ENCODE results near the gene KIF7.

Gene KIF7

DNA sequence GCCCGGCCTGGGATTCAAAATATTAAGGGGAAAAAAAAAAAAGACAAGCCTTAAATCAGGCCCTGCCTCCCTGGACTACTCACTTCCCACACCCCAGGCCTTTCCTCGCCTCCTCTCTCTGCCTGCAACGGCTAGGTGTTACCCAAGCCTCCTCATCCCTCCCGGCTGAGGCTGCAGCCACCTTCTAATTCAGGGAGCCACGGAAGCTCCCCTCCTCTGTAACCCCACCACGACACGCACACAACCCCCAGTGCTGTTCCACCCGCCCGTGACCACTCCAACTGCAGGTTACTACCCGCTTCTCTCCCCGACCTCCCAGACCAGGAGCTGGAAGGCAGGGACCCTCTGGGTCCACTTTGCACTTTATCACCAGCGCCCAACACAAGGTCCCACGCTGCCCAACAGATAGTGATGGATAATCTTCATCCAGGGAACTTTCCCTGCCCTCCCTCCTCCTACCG, 936 bp downstream of the KIF7 start:
- no peak overlapping the region for H3K27ac ChIP-seq (ENCODE audit: low read depth, low read length)

DNA sequence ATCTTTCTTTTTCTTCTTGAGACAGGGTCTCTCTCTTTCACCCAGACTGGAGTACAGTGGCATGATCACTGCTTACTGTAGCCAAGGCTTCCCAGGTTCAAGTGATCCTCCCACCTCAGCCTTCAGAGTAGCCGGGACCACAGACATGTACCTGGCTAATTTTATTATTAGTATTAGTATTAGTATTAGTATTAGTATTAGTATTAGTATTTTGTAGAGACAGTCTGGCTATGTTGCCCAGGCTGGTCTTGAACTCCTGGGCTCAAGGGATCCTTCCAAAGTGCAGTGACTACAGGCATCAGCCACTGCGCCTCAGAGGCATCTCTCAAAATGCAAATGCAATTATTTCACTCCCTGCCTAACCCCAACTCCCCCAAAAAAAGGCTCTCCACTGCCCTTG, 1.7 kb downstream of the KIF7 start:
- no peaks in the 10 kb centered on the region for H3K27me3 ChIP-seq (ENCODE audit: control insufficient read depth in 1 of 2, insufficient read depth in 2 of 2, low read length in 2 of 2)

More for the DNA sequence above, 936 bp downstream of the KIF7 start:
- Histone ChIP-seq H3K27me3 (ENCODE audit: control insufficient read depth in 1 of 2, insufficient read depth in 2 of 2, low read length in 2 of 2) (no peaks in the 10 kb centered on the region), H3K4me1 (ENCODE audit: insufficient read depth, low read length) (peaks cover 5% of the 10 kb centered on the region), H3K9me3 (ENCODE audit: low read length) (no peaks in the 10 kb centered on the region), H3K36me3 (ENCODE audit: insufficient read depth, low read length) (no peaks in the 10 kb centered on the region), H3K9ac (ENCODE audit: low read length) (peak overlapping the region; percentile 41), H3K4me3 (ENCODE audit: low read depth in 1 of 2, low read length in 2 of 2) (peak overlapping the region; percentile 70 to 77)

DNA sequence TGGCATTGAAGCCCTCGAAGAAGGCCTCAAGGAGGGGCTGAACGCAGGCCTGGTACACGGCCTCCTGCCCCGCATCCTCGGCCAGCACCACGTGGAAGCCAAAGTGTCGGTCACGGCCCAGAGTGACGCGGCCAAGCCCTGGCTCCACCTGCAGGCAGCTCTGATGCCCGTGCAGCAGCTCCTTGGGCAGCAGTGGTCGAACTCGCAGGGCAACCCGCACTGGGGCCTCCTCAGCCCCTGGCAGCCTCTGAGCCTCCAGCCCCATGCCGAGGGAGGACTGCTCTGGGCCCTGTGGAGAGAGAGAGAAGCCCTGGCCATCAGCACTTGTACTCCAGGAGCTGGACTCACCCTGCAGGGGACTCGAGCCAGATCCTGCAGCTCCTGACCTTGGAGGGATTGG, 2.6 kb downstream of the KIF7 start:
- Histone ChIP-seq H3K4me1 (ENCODE audit: insufficient read depth, low read length) (peaks cover 5% of the 10 kb centered on the region), H3K9ac (ENCODE audit: low read length) (no peak overlapping the region), H3K9me3 (ENCODE audit: low read length) (no peaks in the 10 kb centered on the region), H3K4me3 (ENCODE audit: low read depth in 1 of 2, low read length in 2 of 2) (no peak overlapping the region), H3K36me3 (ENCODE audit: insufficient read depth, low read length) (no peaks in the 10 kb centered on the region), H3K27ac (ENCODE audit: low read depth, low read length) (no peak overlapping the region), H3K27me3 (ENCODE audit: control insufficient read depth in 1 of 2, insufficient read depth in 2 of 2, low read length in 2 of 2) (no peaks in the 10 kb centered on the region)

More for the DNA sequence above, 1.7 kb downstream of the KIF7 start:
- Histone ChIP-seq H3K36me3 (ENCODE audit: insufficient read depth, low read length) (no peaks in the 10 kb centered on the region), H3K9me3 (ENCODE audit: low read length) (no peaks in the 10 kb centered on the region), H3K9ac (ENCODE audit: low read length) (no peak overlapping the region), H3K27ac (ENCODE audit: low read depth, low read length) (no peak overlapping the region), H3K4me1 (ENCODE audit: insufficient read depth, low read length) (peaks cover 5% of the 10 kb centered on the region), H3K4me3 (ENCODE audit: low read depth in 1 of 2, low read length in 2 of 2) (no peak overlapping the region)

DNA sequence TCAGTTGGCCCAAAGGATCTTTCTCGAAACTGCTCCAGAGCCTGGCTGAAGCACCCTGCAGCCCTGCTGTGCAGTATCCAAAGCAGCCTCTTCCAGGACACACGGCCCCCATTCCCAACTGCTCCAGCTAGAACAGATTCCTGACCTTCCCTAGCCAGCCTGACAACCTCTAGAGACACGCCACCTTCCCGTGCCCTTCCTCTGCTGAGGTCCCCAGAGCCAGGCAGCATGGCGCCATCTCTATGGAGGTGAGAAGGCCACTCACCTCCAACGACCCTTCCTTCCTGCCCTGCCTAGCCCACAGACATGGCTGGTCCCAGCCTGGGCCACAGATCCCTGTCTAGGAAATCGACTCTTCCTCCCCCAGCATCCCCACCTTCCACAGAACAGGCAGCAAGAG, 3.1 kb downstream of the KIF7 start:
- Histone ChIP-seq H3K36me3 (ENCODE audit: insufficient read depth, low read length) (no peaks in the 10 kb centered on the region), H3K4me3 (ENCODE audit: low read depth in 1 of 2, low read length in 2 of 2) (no peak overlapping the region), H3K9me3 (ENCODE audit: low read length) (no peaks in the 10 kb centered on the region), H3K4me1 (ENCODE audit: insufficient read depth, low read length) (peaks cover 9% of the 10 kb centered on the region), H3K27me3 (ENCODE audit: control insufficient read depth in 1 of 2, insufficient read depth in 2 of 2, low read length in 2 of 2) (no peaks in the 10 kb centered on the region), H3K27ac (ENCODE audit: low read depth, low read length) (no peak overlapping the region), H3K9ac (ENCODE audit: low read length) (no peak overlapping the region)

DNA sequence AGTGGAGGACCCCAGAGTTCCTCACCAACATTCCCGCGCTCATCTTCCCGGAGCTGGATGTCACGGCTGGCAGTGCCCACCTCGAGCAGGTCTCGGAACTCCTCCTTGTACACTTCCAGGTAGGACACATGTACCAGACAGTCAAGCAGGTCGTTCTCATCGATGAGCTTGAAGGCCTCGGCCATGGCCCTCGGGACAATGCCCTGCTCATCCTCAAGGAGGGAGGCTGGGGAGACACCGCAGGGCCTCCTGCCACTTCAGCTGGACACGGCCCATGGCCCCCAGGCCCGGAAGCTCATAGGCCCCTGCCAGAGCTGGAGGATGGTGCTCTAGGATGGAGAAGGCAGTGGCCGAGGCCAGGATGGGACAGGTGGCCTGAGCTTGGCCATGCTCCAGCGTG, 5.6 kb downstream of the KIF7 start:
- Histone ChIP-seq H3K4me1 (ENCODE audit: insufficient read depth, low read length) (peaks cover 10% of the 10 kb centered on the region), H3K4me3 (ENCODE audit: low read depth in 1 of 2, low read length in 2 of 2) (no peak overlapping the region), H3K36me3 (ENCODE audit: insufficient read depth, low read length) (no peaks in the 10 kb centered on the region), H3K9me3 (ENCODE audit: low read length) (no peaks in the 10 kb centered on the region), H3K27ac (ENCODE audit: low read depth, low read length) (no peak overlapping the region), H3K27me3 (ENCODE audit: control insufficient read depth in 1 of 2, insufficient read depth in 2 of 2, low read length in 2 of 2) (no peaks in the 10 kb centered on the region), H3K9ac (ENCODE audit: low read length) (no peak overlapping the region)

DNA sequence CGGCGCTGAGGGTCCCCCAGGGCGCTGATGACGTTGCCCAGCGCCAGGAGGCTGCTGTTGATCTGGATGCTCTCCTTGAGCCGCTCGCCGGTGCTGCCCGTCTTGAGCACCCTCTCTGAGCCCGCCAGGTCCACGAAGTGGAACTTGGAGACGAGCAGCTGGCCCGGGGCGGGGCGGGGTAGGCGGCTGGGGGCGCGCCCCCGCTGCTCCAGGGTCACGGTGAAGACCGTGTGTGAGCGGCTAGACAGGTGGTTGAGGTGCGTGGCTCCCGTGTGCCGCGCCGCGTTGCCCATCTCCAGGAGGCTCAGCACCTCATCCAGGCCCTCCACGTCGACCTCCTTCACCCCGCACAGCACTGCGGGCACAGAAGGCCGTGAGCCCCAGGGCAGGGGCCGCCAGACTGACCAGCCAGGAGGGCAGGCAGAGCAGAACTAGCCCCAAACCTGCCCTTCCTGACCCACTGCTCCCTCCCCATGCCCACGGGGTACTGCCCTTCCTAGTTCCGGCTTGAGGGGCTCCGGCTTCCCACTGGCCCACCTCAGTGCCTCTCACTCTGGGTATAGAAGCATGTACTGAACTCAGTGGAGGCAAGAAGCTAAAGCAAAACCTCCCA, 6.1 kb downstream of the KIF7 start:
- H3K27me3 ChIP-seq (ENCODE audit: control insufficient read depth in 1 of 2, insufficient read depth in 2 of 2, low read length in 2 of 2), result no peaks in the 10 kb centered on the region
- no peak overlapping the region for H3K4me3 ChIP-seq (ENCODE audit: low read depth in 1 of 2, low read length in 2 of 2)
- H3K36me3 ChIP-seq (ENCODE audit: insufficient read depth, low read length), result no peaks in the 10 kb centered on the region
- no peak overlapping the region for H3K9ac ChIP-seq (ENCODE audit: low read length)
- H3K9me3 ChIP-seq (ENCODE audit: low read length), result no peaks in the 10 kb centered on the region
- H3K27ac ChIP-seq (ENCODE audit: low read depth, low read length), result no peak overlapping the region
- peaks cover 5% of the 10 kb centered on the region for H3K4me1 ChIP-seq (ENCODE audit: insufficient read depth, low read length)

DNA sequence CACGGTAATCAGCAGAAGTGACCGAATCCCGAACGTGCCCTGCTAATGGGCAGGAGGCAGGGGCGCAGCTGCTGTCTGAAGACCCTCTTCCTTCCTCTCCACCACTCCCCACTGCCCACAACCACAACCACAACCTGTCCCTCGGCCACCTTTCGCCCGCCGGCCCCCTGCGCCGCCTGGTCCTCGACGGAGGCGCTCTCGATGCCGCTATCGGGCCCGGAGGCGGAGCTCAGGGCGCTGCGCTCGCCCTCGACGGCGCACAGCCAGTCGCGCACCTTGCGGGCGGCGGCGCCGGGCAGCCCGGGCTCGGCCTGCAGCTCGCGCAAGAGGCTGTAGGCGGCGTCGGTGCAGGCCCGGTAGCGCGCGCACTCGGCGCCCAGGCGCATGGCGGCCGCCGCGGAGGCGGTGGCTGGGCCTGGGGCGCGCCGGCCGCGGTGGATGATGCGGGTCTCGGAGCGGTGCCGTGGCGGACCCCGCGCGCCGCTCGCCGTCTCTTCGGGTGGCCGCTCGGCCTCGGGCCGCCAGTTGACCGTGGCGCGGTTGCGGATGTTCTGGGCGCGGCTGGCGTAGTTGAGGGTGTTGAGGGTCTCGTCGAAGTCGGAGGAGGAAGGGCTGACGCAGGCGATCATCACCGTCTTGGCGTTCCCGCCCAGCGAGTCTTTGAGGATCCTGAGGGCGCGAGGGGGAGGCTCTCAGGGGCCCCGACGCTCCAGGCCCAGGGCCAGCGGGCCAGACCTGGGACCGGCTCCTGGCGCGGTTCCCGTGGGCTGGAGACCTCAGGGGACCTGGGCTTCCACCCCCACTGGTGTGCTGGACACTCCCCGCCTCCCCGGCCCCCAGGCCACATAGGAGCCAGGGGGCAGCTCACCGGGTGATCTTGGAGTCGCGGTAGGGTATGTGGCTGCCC, 6.9 kb downstream of the KIF7 start:
- Histone ChIP-seq H3K27me3 (ENCODE audit: control insufficient read depth in 1 of 2, insufficient read depth in 2 of 2, low read length in 2 of 2) (no peaks in the 10 kb centered on the region), H3K9ac (ENCODE audit: low read length) (no peak overlapping the region), H3K9me3 (ENCODE audit: low read length) (no peaks in the 10 kb centered on the region), H3K4me3 (ENCODE audit: low read depth in 1 of 2, low read length in 2 of 2) (no peak overlapping the region), H3K27ac (ENCODE audit: low read depth, low read length) (no peak overlapping the region), H3K4me1 (ENCODE audit: insufficient read depth, low read length) (peaks cover 5% of the 10 kb centered on the region), H3K36me3 (ENCODE audit: insufficient read depth, low read length) (no peaks in the 10 kb centered on the region)

DNA sequence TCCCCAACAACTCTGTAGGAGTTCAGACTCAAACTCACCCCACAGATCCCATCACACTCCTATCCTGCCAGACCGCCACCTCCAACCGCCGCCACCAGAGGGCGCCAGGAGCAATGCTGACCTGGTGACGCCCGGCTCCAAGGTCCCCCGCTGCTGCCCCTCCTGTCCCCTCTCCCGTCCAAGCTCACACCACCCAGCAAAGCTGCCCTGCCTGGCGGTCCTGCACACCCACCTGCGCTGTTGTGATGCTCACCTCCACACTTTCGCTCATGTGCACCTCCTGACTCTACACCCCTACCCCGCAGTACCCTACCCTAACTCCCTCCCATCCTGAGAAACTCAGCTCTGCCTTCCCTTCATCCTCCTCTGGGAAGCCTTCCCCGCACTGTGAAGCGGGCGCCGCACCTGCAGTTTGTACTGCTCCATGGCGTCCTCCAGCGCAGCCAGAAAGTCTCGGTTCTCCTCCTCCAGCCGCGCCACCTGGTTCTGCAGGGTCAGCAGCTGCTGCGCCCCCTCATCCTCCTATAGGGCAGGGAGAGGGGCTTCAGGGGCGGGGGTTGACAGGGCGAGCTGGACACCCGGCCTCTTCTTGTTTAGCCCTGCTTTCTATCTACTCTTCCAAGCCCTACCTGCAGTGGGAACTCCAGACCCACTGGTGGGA, 7.9 kb downstream of the KIF7 start:
- Histone ChIP-seq H3K27ac (ENCODE audit: low read depth, low read length) (no peak overlapping the region), H3K36me3 (ENCODE audit: insufficient read depth, low read length) (no peaks in the 10 kb centered on the region), H3K27me3 (ENCODE audit: control insufficient read depth in 1 of 2, insufficient read depth in 2 of 2, low read length in 2 of 2) (no peaks in the 10 kb centered on the region), H3K4me1 (ENCODE audit: insufficient read depth, low read length) (peaks cover 5% of the 10 kb centered on the region), H3K4me3 (ENCODE audit: low read depth in 1 of 2, low read length in 2 of 2) (no peak overlapping the region), H3K9me3 (ENCODE audit: low read length) (no peaks in the 10 kb centered on the region), H3K9ac (ENCODE audit: low read length) (no peak overlapping the region)

DNA sequence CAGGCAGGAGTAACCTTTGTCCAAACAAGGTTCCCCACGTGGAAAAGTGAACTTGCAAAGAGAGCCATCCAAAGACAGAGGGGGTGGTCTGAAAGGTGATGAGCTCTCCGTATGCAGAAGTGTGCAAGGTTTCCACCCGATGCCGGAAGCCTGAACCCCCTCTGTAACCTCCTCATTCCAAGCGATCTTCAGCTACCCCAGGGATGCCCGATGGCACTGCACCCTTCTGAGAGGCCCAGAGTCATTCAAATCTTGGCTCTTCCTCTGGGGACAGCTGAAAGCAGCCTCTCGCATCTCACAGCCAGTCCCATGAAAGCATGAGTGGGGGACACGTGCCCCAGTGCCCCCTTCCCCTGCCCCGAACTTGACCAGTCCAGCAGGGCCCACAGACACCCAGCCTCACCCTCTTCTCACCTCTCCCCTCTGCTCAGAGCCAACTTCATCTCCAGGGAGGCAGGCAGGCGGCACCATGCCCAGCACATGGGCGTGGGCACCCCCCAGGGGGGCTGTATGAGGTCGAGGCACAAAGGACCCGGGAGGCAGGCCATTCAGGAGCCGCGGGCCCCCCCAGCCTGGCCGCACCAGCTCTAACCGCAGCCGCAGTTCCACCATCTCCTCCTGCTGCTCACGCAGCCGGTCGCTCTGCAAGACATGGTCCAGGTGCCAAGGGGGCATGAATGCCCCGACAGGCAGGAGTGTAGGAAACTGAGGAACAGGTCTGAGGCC, 8.7 kb downstream of the KIF7 start:
- no peaks in the 10 kb centered on the region for H3K27me3 ChIP-seq (ENCODE audit: control insufficient read depth in 1 of 2, insufficient read depth in 2 of 2, low read length in 2 of 2)
- peaks cover 3% of the 10 kb centered on the region for H3K36me3 ChIP-seq (ENCODE audit: insufficient read depth, low read length)
- H3K27ac ChIP-seq (ENCODE audit: low read depth, low read length), result no peak overlapping the region
- H3K4me1 ChIP-seq (ENCODE audit: insufficient read depth, low read length), result peaks cover 5% of the 10 kb centered on the region
- no peak overlapping the region for H3K9ac ChIP-seq (ENCODE audit: low read length)
- H3K9me3 ChIP-seq (ENCODE audit: low read length), result no peaks in the 10 kb centered on the region
- H3K4me3 ChIP-seq (ENCODE audit: low read depth in 1 of 2, low read length in 2 of 2), result no peak overlapping the region

DNA sequence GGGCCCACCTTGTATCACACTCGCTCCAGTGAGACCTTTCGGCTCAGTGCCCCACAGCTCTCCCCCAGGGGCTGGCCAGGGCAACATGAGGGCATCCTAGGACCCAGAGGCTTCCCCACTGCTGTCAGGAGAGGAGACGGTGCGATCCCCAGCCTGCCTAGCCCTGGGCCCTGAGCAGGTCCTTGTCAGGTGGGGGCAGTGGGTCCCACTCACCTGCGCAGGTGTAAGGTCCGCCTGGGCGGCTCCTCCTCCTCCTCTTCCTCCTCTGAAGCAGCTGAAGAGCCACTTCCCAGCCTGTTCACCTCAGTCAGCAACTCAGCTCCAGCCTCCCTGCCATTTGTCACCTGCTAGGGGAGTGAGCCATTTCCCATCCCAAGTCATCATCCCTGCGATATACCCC, 9.6 kb downstream of the KIF7 start:
- Histone ChIP-seq H3K9me3 (ENCODE audit: low read length) (no peaks in the 10 kb centered on the region), H3K9ac (ENCODE audit: low read length) (no peak overlapping the region), H3K36me3 (ENCODE audit: insufficient read depth, low read length) (peaks cover 12% of the 10 kb centered on the region), H3K27ac (ENCODE audit: low read depth, low read length) (no peak overlapping the region), H3K4me1 (ENCODE audit: insufficient read depth, low read length) (peaks cover 5% of the 10 kb centered on the region), H3K4me3 (ENCODE audit: low read depth in 1 of 2, low read length in 2 of 2) (no peak overlapping the region), H3K27me3 (ENCODE audit: control insufficient read depth in 1 of 2, insufficient read depth in 2 of 2, low read length in 2 of 2) (no peaks in the 10 kb centered on the region)

DNA sequence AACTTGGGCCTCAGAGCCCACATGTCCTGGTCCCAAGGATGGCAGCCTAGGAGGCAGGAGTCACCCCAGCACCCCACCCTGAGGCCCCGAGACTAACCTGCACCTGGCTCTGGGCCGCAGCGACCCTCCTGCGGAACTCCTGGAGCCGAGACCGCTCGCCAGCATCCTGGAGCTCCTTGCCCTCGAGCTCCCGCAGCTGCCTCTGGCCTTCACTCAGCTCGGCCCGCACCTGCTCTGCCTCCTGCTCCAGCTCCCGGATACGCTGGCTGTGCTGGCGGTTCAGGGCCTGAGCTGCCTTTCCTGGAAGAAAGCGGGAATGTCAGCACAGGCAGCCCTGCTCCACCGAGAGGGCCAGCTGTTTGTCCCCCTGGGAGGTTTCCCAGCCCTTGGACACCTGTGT, 13.2 kb downstream of the KIF7 start:
- Histone ChIP-seq H3K4me3 (ENCODE audit: low read depth in 1 of 2, low read length in 2 of 2) (no peak overlapping the region), H3K36me3 (ENCODE audit: insufficient read depth, low read length) (peaks cover 12% of the 10 kb centered on the region), H3K27me3 (ENCODE audit: control insufficient read depth in 1 of 2, insufficient read depth in 2 of 2, low read length in 2 of 2) (no peaks in the 10 kb centered on the region), H3K9me3 (ENCODE audit: low read length) (no peaks in the 10 kb centered on the region), H3K27ac (ENCODE audit: low read depth, low read length) (no peak overlapping the region), H3K9ac (ENCODE audit: low read length) (no peak overlapping the region), H3K4me1 (ENCODE audit: insufficient read depth, low read length) (peaks cover 1% of the 10 kb centered on the region)
